Gastroesophageal sphincter (tissue), 3 donors: ENCODE results near the gene ANGEL1.

Source experiments
- POLR2AphosphoS5 ChIP-seq: sonication (generic); formaldehyde crosslinking; IDR thresholded peaks from one replicate; pipeline ENCODE4 v1.6.1; 2017; ENCODE audit warnings: antibody characterized with exemption
- TF ChIP-seq, protein P1 (sequence below), 4 experiments: fragments of 200-600 bp in 2 of 4; fragments of 450-650 bp in 2 of 4; sonication (generic) in 1 of 4; IDR thresholded peaks; one replicate each; pipeline ENCODE4 v1.5.1; 2017 to 2019; ENCODE audit warnings: antibody characterized with exemption in 4 of 4, mild to moderate bottlenecking in 2 of 4, moderate library complexity in 2 of 4

DNA sequence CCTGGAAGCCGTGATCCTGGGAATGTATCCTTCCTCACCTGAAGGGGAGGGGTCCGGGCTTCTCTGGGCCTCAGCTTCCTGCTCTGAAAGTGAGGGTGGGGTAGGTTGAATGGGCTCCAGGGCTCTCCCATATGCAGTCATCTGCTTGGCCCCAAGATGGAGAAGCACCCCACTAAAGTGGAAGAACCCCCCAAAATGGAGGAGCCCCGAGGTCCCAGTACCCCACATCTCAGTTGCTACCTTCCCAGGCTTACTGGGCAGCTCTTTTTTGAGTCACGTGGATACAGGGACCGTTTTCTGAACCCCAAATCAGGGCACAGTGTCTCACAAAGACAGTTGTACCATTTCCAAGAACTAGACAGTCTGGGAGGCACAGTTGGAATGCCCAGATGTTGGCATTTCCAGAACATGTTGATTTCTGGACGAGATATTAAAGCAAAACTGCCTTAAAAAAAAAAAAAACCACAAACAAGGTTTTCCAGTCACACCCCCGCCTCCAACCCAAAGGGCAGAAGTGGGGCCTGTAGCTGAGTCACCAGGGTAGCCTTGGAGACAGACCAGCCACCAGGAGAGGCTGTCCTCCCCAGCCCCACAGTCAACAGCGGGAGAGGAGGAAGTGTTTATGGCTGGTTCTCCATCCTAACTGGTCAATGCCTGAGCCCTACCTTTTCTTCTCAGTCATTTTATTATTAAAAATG, 39.3 kb downstream of the ANGEL1 start:
- no peak for TF ChIP-seq POLR2AphosphoS5
- TF ChIP-seq, protein P1, sequence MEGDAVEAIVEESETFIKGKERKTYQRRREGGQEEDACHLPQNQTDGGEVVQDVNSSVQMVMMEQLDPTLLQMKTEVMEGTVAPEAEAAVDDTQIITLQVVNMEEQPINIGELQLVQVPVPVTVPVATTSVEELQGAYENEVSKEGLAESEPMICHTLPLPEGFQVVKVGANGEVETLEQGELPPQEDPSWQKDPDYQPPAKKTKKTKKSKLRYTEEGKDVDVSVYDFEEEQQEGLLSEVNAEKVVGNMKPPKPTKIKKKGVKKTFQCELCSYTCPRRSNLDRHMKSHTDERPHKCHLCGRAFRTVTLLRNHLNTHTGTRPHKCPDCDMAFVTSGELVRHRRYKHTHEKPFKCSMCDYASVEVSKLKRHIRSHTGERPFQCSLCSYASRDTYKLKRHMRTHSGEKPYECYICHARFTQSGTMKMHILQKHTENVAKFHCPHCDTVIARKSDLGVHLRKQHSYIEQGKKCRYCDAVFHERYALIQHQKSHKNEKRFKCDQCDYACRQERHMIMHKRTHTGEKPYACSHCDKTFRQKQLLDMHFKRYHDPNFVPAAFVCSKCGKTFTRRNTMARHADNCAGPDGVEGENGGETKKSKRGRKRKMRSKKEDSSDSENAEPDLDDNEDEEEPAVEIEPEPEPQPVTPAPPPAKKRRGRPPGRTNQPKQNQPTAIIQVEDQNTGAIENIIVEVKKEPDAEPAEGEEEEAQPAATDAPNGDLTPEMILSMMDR (IDR thresholded peaks at IDR 0.05), result no peak
